GM23248 (cell line): Measurements from ENCODE around the gene SLC9A5.

Experiments used
- EZH2 ChIP-seq: fragments of 200-600 bp; sonication (generic); IDR thresholded peaks from 2 replicates; pipeline ENCODE4 v1.6.1; 2018; ENCODE audit warnings: antibody characterized with exemption, mild to moderate bottlenecking; ENCODE audit not compliant: insufficient read depth, poor library complexity, severe bottlenecking
- EZH2phosphoT487 ChIP-seq: fragments of 200-600 bp; sonication (generic); IDR thresholded peaks from 2 replicates; pipeline ENCODE4 v1.6.1; 2018; ENCODE audit warnings: antibody characterized with exemption, moderate library complexity, mild to moderate bottlenecking, low read depth; ENCODE audit not compliant: insufficient read depth

DNA sequence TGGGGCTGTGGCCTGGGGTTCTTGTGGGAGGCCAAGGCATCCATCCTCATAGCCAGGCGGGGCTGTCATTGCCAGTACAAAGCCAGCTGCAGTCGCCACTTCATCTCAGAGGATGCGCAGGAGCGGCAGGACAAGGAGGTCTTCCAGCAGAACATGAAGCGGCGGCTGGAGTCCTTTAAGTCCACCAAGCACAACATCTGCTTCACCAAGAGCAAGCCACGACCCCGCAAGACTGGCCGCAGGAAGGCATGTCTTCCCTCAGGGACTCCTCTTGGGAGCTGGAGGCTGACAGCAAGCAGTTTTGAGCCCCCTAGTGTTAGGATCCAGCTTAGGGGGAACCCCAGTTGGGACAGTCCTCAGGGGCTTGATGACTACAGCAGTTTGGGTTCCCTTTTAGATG lies 15.5 kb downstream of the SLC9A5 start:
- TF ChIP-seq EZH2 (no peak), EZH2phosphoT487 (no peak)
